AG09309 (cell line): ENCODE data around the gene SNX10.

Experiments used
- DNase-seq: peaks from one replicate; pipeline ENCODE4 v3.0.0-alpha.2; 2010; ENCODE audit warnings: low read depth
- H3K4me3 ChIP-seq: 2 replicates; pipeline ENCODE4 v1.5.1; 2011; ENCODE audit warnings: mild to moderate bottlenecking, low read depth, low read length, moderate library complexity; ENCODE audit not compliant: control insufficient read depth
- TF ChIP-seq, protein P1 (sequence below): IDR thresholded peaks from 2 replicates; pipeline ENCODE4 v1.5.1; 2011; ENCODE audit warnings: mild to moderate bottlenecking, low read depth, low read length, inconsistent platforms; ENCODE audit not compliant: insufficient read depth, control insufficient read depth; ENCODE audit errors: missing control alignments

Gene SNX10

GRCh38 chr7:26351171-26351570 is 59.5 kb downstream of the SNX10 start:
- DNase-seq = no peak
- no peak overlapping the region for H3K4me3 ChIP-seq
- TF ChIP-seq, protein P1, sequence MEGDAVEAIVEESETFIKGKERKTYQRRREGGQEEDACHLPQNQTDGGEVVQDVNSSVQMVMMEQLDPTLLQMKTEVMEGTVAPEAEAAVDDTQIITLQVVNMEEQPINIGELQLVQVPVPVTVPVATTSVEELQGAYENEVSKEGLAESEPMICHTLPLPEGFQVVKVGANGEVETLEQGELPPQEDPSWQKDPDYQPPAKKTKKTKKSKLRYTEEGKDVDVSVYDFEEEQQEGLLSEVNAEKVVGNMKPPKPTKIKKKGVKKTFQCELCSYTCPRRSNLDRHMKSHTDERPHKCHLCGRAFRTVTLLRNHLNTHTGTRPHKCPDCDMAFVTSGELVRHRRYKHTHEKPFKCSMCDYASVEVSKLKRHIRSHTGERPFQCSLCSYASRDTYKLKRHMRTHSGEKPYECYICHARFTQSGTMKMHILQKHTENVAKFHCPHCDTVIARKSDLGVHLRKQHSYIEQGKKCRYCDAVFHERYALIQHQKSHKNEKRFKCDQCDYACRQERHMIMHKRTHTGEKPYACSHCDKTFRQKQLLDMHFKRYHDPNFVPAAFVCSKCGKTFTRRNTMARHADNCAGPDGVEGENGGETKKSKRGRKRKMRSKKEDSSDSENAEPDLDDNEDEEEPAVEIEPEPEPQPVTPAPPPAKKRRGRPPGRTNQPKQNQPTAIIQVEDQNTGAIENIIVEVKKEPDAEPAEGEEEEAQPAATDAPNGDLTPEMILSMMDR = no peak

GRCh38 chr7:26356229-26356628 is 64.6 kb downstream of the SNX10 start:
- TF ChIP-seq, protein P1 = no peak
- H3K4me3 ChIP-seq = no peak overlapping the region

GRCh38 chr7:26356929-26357798 is 65.5 kb downstream of the SNX10 start:
- no peak for DNase-seq
- TF ChIP-seq, protein P1 = no peak
- H3K4me3 ChIP-seq = no peak overlapping the region

More at GRCh38 chr7:26356229-26356628, 64.6 kb downstream of the SNX10 start:
- DNase-seq = no peak

GRCh38 chr7:26357799-26358151 is 66.1 kb downstream of the SNX10 start:
- TF ChIP-seq, protein P1 = no peak
- no peak for DNase-seq
- no peak overlapping the region for H3K4me3 ChIP-seq

DNA sequence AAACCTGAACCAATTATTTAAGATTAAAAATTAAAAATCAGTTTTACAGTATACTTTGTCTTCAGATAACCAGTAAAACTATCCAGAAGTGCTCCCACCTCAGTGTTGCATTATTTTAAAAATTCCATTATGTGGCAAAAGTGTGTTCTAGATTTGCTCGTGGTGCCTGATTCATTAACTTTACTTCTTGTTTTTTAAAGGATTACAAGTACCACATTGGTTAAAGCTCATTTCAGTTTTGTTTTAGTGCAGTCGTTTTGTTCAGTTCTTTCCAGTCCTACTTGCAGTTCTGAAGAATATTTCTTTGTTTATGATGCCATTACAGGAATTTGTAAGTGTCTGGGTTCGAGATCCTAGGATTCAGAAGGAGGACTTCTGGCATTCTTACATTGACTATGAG is 69.0 kb downstream of the SNX10 start:
- no peak for DNase-seq
- TF ChIP-seq, protein P1 = no peak
- no peak overlapping the region for H3K4me3 ChIP-seq

DNA sequence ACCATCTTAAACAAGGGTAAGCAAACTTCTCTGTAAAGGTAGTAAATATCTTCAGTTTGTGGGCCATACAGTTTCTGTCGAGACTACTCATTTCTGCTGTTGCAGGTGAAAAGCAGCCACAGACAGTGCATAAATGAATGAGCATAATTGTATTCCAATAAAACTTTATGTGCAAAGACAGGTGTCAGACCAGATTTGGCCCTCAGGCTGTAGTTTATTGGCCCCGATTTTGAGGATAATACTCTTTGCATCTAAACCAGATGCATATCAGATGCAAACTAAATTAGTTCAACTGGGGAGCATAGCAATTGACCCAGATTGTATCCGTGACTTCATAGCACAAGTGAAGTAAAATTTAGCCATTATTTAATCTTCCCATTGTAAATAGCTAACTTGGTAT is 70.0 kb downstream of the SNX10 start:
- TF ChIP-seq, protein P1 = no peak
- H3K4me3 ChIP-seq = no peak overlapping the region
- no peak for DNase-seq
